Measurements from ENCODE around the gene SCAPER.

Gene SCAPER

GRCh38 chr15:76398317-76399104 is 506.6 kb downstream of the SCAPER start:
- DNase-seq (ENCODE audit: low spot score): no peak

- DNase-seq (ENCODE audit: low spot score): no peak
Observed at GRCh38 chr15:76393614-76394013, 511.5 kb downstream of the SCAPER start.

- DNase-seq (ENCODE audit: low spot score): no peak
Observed at GRCh38 chr15:76391847-76392246, 513.3 kb downstream of the SCAPER start.

DNA sequence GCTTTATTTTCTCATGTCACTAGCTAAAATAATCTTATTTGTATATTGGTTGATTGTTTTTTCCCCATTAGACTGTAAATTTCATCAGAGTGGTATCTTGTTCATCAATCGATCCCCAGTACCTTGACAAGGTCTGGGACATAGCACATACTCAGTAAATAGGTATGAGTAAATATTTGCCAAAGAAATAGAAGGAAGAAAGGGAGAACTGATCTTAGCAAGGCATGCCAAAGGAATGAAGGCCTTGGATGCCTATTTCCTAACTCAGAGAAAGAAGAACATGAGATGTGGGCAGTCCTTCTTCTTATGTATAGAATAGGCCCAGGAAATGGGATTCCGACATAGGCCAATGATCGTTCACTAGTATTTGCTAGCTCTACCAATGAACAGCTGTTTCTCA is 513.8 kb downstream of the SCAPER start:
- no peak for DNase-seq (ENCODE audit: low spot score)

- no peak for DNase-seq (ENCODE audit: low spot score)
Observed at GRCh38 chr15:76390571-76390970, 514.6 kb downstream of the SCAPER start.

GRCh38 chr15:76386926-76387325 is 518.2 kb downstream of the SCAPER start:
- no peak for DNase-seq (ENCODE audit: low spot score)

DNA sequence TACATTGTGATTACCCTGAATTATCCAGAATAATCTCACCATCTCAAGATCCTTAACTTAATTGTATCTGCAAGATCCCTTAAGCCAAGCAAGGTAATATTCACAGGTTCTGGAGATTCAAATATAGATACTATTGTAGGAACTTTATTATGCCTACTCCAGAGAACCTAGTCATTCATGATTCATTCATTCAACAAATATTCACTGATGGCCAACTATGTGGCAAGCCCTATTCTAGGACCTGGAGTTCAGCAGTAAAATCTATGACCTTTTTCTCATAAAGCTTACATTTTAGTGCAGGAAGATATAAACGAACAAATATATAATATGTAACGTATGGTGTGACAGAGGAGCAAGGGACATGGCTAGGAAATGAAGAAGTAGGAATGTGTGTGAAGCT is 519.0 kb downstream of the SCAPER start:
- DNase-seq (ENCODE audit: low spot score): no peak

- no peak for DNase-seq (ENCODE audit: low spot score)
Observed at GRCh38 chr15:76384409-76384808, 520.7 kb downstream of the SCAPER start.

DNA sequence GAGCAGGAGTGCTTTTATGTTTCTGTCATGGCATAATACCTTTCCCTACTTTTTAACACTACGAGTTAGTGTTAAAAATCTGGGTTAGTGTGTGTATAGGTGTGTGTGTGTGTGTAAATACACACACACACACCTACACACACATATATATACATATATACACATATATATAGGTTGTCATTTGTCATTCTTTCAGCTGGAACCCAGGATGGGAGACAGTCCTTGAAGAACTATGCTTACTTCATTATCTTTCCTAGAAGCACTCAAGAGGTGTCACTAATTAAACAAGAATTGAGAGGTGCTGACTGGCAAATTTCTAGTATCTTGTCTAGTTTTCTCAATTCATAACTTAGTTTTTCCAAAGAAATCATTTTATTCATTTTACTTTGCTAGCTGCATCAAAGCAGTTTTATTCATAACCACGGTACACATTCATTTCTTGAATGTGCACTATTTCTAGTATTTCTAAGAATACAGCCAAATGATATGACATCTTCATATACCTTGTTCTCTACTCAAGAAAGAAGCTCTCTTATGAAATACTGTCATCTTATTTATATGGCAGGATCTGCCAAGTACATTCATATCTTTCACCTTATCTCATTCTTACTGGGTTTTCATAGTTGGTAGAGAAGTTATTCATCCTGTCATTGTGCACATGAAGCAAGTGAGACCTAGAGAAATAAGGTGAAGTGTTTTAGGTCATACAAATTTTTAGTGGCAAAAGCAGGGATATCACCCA is 522.0 kb downstream of the SCAPER start:
- no peak for DNase-seq (ENCODE audit: low spot score)

GRCh38 chr15:76381366-76381765 is 523.8 kb downstream of the SCAPER start:
- no peak for DNase-seq (ENCODE audit: low spot score)

GRCh38 chr15:76380249-76380648 is 524.9 kb downstream of the SCAPER start:
- no peak for DNase-seq (ENCODE audit: low spot score)

DNA sequence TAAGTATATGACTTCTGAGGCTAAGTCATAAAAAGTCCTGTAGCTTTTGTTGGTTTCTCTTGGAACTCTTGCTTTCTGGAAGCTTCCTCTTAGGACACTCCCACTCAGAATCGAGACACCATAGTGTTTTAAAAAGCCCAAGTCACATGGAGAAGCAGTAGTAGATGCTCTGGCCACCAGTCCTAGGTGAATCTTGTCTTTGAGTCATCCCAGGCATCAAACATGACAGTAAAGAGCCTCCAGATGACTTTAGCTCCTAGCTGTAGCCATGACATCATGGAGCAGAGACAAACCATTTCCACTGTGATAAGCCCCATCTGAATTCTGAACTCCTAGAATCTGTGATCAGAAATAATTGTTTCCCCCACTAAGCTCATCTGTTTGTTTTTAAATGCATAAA is 526.4 kb downstream of the SCAPER start:
- DNase-seq (ENCODE audit: low spot score): no peak

GRCh38 chr15:76377751-76378150 is 527.4 kb downstream of the SCAPER start:
- DNase-seq (ENCODE audit: low spot score): no peak

DNA sequence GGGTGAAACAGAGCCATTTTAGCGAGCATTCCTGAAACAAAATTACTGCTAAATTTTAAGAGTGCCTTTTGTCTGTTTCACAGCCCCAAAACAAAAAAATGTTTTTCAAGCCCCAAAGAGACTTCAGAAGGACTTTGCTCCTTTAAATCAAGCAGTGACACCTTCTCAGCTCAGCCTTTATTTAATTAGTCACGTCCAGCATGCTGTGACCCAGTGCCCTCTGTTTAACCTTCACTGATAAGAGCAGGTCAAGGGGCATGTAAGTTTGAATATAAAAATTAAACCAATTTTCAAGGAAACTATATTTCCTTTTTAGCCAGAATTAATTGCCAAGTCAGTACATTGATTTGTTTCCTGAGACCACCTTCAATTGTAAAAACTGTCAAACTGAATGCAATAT is 527.9 kb downstream of the SCAPER start:
- no peak for DNase-seq (ENCODE audit: low spot score)

GRCh38 chr15:76376816-76377215 is 528.3 kb downstream of the SCAPER start:
- DNase-seq (ENCODE audit: low spot score): no peak

DNA sequence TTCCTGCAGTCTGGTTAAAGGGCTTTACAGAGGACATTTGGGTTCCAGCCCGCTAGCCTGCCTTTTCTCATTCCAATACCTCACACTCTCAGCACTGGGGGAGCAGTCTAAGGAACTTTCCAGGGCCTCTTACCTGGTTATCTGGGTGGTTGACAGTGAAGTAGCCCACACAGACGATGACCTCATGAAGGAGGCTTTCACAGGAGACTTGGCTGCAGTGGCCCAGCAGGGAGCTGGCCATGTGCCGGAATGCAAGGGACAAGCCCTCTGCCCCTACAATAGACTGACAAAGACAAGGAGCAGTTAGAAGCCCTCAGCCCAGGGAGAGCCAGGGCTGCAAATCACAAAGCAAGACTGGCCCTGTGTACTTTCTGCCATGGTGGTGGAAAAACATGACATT is 529.1 kb downstream of the SCAPER start:
- no peak for DNase-seq (ENCODE audit: low spot score)

DNA sequence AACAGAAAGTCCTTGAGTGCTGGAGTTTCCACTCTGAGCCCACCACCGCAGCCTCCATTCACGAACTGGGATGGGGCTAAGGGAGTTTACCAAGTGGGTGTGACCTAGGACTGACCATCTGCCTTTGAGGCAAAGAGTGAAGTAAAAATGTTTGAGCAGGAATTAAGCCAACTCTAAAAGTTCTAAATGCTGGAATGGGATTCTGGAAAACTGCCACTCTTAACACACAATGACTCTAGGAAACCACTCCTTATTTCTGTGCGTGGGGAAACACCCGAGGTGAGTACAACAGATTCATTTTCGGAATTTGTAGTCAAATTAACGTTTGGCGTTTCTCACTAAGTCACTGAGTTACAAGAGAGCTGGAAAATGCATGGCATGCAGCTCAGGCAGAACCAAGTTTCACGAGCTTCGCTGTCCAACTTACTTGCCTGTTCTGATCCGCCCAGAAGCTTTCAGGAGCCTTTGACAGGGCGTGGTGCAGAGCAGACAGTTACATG is 537.0 kb downstream of the SCAPER start:
- DNase-seq (ENCODE audit: low spot score): no peak

- DNase-seq (ENCODE audit: low spot score): no peak
Observed at GRCh38 chr15:76366714-76367113, 538.4 kb downstream of the SCAPER start.

- no peak for DNase-seq (ENCODE audit: low spot score)
Observed at GRCh38 chr15:76363251-76363650, 541.9 kb downstream of the SCAPER start.

- no peak for DNase-seq (ENCODE audit: low spot score)
Observed at GRCh38 chr15:76360416-76360815, 544.7 kb downstream of the SCAPER start.

GRCh38 chr15:76359152-76359551 is 546.0 kb downstream of the SCAPER start:
- no peak for DNase-seq (ENCODE audit: low spot score)

DNA sequence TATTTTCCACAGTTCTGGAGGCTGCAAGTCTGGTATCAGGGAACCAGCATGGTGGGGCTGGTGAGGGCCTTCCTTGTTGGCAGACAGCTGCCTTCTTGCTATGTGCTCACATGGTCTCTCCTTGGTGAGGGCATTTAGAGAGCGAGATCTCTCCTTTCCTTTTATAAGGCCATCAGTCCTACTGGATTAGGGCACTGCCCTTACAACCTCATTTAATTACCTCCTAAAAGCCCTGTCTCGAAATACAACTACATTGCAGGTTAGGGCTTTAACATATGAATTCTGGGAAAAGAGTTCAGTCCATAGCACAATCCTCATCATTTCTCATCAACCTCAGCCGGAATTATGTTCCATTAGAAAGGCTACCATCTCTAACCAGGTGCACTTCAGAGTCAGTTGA is 546.7 kb downstream of the SCAPER start:
- no peak for DNase-seq (ENCODE audit: low spot score)

DNA sequence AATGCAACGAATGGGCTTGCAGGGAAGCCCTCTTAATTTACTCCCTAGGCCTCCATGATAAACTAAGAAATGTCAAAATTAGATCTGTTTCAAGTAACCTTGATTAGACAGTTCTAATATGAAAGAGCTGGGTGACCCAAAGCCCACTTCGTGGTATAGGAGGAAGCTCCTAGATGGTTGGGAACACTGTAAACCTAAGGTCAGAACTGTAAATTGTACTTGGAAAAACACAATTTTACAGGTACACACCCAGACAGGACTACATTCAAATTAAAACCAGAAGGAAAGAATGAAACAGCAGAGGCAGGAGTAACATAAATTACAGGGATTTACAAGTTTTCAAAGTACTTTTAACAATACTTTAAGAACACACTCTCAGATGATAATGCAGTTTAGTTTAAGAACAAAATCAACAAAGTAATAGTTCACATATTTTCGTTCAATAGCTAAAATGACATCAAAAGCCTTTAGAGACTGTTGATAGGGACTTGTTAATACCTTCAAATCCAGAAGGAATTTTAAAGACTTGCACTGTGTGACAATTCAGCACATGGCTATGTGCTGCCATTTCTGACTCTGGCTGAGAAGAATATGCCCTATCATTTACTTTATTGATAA is 550.2 kb downstream of the SCAPER start:
- no peak for DNase-seq (ENCODE audit: low spot score)

Data from AG08396 (cell line).